Measurements from ENCODE around the gene BRINP3. TPM values are rescaled to one million over a fixed set of nuclear protein-coding genes. Genes with fewer than 3 reads are reported as not detected.

Gene BRINP3
- total RNA-seq, 1 experiment from 2014 or later: not detected

- Histone ChIP-seq H4K91ac (ENCODE audit: insufficient read length, low read depth, low read length) (no peak overlapping the region), H3K23me2 (ENCODE audit: insufficient read length, low read depth, low read length, poor library complexity, severe bottlenecking) (no peaks in the 10 kb centered on the region), H3K4ac (ENCODE audit: low read depth, low read length) (no peak overlapping the region), H3K56ac (ENCODE audit: insufficient read length, low read depth, low read length) (no peak overlapping the region), H2BK12ac (ENCODE audit: insufficient read length, low read depth, low read length) (no peak overlapping the region), H4K20me1 (ENCODE audit: control insufficient read depth, insufficient read depth, insufficient read length) (no peaks in the 10 kb centered on the region), H3K4me1 (ENCODE audit: insufficient read depth, low read length) (no peaks in the 10 kb centered on the region), H3K79me2 (ENCODE audit: insufficient read depth, low read length) (no peaks in the 10 kb centered on the region), H3K23ac (ENCODE audit: insufficient read length, low read depth, low read length) (no peak overlapping the region), H3K27ac (ENCODE audit: insufficient read length, low read depth, low read length) (no peak overlapping the region), H3K27me3 (ENCODE audit: insufficient read depth, low read length) (no peaks in the 10 kb centered on the region), H3K14ac (ENCODE audit: insufficient read depth, low read length) (no peak overlapping the region), H2AFZ (ENCODE audit: low read length) (no peak overlapping the region), H2BK15ac (ENCODE audit: low read depth, low read length) (no peak overlapping the region), H3K79me1 (ENCODE audit: insufficient read depth, low read depth, low read length, poor library complexity, severe bottlenecking) (no peaks in the 10 kb centered on the region), H2BK5ac (ENCODE audit: insufficient read length, low read length) (no peak overlapping the region), H3K9ac (ENCODE audit: extremely low read depth, insufficient read length, low read length) (no peak overlapping the region), H4K8ac (replicated peaks; ENCODE audit: insufficient read length, low read depth, low read length) (no peak overlapping the region), H2AK5ac (ENCODE audit: insufficient read length, low read length) (no peak overlapping the region), H4K5ac (ENCODE audit: insufficient read length, low read depth, low read length) (no peak overlapping the region), H3T11ph (ENCODE audit: low read length) (no peak overlapping the region), H2BK120ac (ENCODE audit: low read depth, low read length, poor library complexity, severe bottlenecking) (no peak overlapping the region), H3K4me2 (ENCODE audit: insufficient read depth, insufficient read length, low read length) (no peak overlapping the region), H3K18ac (ENCODE audit: insufficient read length, low read depth, low read length) (no peak overlapping the region), H3K9me3 (ENCODE audit: control insufficient read depth, low read depth, low read length) (no peaks in the 10 kb centered on the region), H2BK20ac (ENCODE audit: low read depth, low read length, poor library complexity, severe bottlenecking) (no peak overlapping the region)
- Mint-ChIP-seq H3K4me3 (no peak overlapping the region), H3K9me3 (no peaks in the 10 kb centered on the region), H3K36me3 (ENCODE audit: insufficient read depth in 1 of 3, low read depth in 3 of 3) (no peaks in the 10 kb centered on the region), H3K4me1 (peaks cover 3 to 15% of the 10 kb centered on the region in 2 experiments; a peak in 3 of 4 replicates), H3K27me3 (ENCODE audit: low read depth) (no peaks in the 10 kb centered on the region), H3K27ac (peak overlapping the region in 1 of 3 experiments; percentile 55; a peak in 1 of 7 replicates)
- TF ChIP-seq CTCF (conservative IDR thresholded peaks at IDR 0.05): no peak
- WGBS (ENCODE audit: extremely low coverage, insufficient read length, low lambda C conversion rate): no CpG with 5 or more reads among the region's 2 CpGs
- no peak for DNase-seq
Observed at GRCh38 chr1:190119683-190120082, 358.0 kb downstream of the BRINP3 start.
